ENCODE results near the gene LMF1.

The LMF1 gene

DNA sequence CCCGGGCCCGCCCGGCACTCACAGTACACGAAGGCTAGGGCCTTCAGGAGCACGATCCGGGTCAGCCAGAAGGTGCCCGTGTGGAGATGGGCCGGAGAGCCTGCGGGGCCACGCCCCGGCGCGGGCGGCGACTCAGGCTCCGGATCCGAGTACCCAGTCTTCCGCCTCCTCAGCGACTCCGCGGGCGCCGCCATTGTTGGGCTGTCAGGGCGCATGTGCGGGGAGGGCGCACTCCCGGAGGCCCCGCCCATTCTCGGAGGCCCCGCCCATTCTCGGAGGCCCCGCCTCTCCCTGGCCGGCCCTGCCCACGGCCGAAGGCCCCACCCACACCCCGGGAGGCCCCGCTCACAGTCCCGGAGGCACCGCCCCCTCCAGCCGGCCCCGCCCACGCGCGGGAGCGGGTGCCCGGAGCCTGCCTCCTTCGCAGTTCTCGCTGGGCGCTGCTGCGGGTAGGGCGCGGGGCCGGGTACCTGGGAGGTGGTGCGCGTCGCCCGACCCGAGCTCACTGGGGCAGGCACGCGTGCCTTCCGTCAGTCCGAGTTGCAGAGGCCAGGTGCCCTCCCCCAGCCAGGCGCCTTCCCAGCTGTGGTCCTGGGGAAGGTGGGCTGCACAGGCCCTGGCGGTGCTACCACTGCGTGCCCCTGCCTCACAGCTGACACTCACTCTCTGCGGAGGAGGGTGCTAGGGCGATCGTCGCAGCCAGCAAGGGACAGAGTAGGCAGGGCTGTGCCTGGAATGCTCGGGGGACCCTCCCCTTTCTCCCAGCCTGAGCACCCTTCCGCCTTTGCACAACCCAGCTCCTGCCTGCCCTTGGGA lies at the start of gene LMF1:
TSS of gene LMF1 (minus strand) at position 219 of the 816 bp plus-strand sequence. CDS start at position 215, 4 bp downstream.
- peak; percentile 90 for DNase-seq (ENCODE audit: low spot score)

DNA sequence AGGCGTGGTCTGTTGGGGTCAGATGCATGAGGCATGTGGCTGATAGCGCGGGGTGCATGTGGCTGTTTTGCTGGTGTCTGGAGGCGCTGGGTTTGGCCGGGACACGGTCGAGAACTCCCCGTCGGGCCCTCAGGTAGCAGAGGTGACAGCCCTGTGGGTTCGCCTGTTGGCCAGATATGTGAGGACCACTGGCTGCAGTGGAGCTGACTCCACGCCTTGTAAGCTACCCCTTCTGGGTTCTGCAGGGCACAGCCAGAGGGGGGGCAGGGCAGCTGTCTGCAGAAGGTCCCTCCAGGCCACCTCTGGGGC lies 49.3 kb upstream of the LMF1 start:
- DNase-seq (ENCODE audit: low spot score), result no peak

DNA sequence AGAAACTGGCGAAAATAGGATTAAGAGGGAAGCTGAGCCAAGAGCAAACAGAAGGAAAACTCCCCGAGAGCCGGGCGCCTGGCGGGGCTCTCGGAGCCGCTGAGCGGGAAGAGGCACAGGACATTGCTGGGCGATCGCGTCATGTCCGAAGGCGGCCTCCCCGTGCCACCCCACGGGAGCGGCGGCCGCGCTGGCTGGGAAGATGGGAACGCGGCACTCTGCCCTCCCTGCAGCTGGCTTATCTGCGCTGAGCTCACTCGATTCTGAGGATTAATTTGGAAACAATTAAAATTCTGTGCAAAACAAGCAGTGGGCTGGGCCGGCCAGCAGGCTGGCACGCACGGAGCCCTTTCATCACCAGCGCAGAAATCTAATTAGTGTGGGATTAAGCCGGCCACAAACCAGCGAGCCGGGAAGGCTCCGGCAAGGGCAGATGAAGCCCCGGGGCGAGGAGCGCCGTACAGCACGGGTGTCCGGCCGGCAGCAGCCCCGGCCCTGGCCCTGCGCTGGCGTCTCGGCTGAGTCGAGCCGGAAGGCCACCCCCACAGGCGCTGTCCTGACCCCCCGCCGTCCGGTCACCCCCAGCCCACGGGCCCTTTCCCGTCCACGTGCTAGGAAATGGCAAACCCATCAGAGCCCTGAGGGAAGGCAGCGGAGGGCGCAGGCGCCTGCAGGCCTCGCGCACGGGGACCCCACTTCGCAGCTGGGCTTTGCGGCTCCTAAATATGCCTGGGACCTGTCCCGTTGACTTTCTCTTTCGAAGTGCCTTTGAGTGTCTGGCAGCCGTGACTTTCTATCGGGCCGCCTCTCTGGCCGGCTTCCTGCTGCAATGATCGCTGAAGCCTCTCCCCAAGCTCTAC lies 48.7 kb upstream of the LMF1 start:
- no peak for DNase-seq (ENCODE audit: low spot score)

DNA sequence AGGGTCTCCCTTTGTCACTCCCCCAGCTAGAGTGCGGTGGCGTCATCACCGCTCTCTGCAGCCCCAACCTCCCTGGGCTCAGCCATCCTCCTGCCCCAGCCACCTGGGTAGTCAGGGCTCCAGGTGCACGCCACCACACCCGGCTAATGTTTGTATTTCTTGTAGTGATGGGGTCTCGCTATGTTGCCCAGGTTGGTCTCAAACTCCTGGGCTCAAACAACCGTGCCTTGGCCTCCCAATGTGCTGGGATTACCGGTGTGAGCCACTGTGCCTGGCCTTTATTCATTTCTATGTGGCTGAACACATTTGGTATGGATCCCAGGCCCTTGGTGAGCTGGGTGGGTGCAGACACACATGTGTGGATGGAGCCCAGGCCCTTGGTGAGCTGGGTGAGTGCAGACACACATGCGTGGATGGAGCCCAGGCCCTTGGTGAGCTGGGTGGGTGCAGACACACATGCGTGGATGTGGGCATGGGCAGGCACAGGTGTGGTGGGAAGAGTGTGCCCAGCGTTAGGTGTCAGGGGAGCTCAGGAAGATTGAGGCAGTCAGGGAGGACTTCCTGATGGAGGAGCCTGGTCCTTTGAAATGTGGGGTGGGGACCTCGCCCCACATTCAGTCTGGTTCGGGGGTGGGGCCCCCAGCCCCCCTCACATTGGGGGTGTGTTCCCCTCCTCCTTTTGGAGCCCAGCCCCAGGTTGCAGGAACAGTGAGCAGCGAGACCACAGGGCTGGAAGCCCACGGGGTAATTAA lies 47.8 kb upstream of the LMF1 start:
- DNase-seq (ENCODE audit: low spot score), result no peak

DNA sequence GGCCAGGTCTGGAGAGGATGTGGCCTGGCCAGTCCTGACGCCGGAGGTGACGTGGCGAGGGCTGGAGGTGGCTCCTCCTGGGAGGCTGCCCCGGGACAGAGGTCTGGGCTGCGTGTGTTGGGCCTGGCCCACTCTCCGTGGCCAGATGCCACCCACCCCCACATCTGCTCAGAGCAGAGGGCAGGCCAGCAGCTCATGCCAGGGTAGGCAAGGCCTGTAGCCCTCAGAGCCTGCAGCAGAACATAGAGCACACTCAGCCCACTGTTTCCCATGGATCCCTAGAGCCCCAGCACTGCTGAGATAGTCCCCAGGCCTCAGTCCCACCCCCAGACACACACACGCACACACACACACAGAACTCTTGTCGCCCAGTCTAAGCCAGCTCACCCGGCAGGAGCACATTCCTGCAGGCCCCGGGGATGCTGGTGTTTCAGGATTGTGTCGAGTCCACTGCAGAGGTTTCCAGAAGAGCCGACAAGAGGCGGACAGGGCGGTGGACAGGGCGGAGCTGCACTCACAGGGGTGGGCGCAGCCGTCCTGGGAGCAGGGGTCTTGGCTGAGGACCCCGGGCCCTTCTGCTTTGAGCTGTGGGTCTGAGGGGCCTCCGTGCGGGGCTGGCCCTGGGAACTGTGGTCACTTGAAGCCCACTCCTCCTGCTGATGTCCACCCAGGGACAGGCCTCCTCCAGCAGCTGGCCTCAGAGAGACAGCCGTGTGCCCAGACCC lies 44.1 kb upstream of the LMF1 start:
- no peak for DNase-seq (ENCODE audit: low spot score)

DNA sequence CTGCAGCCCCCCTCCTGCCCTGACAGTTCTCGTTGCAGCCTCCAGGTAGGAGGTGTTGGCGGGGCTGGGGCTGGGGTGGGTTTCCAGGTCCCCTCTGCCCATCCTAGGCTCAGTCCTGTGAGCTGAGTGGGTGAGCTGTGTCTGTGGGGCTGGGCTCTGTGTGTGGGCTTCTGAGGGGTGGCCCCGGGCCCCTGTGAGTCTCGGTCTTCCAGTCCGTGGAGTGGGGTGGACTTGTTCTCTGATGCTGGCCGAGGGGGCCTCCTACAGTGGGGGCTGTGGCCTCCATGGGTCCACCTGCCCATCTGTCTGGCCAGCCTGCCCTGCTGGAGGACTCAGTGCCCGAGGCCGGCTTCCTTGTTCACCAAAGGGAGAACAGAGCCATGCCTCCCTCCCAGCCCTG lies 43.4 kb upstream of the LMF1 start:
- DNase-seq (ENCODE audit: low spot score), result no peak

DNA sequence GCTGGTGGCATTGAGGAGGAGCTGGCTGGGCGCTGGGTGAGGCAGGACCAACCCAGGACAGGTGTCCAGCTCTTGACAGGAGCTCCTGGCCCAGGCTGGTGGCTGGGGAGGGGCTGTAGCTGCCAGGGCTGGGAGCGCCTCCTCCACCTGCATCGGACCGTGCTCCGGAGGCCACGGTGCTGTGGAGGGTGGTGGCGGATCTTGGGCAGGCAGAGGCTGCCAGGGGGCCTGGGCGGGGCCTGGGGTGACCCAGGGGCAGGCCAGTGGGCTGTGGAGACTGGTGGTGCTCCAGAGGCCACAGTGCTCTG lies 42.8 kb upstream of the LMF1 start:
- no peak for DNase-seq (ENCODE audit: low spot score)

DNA sequence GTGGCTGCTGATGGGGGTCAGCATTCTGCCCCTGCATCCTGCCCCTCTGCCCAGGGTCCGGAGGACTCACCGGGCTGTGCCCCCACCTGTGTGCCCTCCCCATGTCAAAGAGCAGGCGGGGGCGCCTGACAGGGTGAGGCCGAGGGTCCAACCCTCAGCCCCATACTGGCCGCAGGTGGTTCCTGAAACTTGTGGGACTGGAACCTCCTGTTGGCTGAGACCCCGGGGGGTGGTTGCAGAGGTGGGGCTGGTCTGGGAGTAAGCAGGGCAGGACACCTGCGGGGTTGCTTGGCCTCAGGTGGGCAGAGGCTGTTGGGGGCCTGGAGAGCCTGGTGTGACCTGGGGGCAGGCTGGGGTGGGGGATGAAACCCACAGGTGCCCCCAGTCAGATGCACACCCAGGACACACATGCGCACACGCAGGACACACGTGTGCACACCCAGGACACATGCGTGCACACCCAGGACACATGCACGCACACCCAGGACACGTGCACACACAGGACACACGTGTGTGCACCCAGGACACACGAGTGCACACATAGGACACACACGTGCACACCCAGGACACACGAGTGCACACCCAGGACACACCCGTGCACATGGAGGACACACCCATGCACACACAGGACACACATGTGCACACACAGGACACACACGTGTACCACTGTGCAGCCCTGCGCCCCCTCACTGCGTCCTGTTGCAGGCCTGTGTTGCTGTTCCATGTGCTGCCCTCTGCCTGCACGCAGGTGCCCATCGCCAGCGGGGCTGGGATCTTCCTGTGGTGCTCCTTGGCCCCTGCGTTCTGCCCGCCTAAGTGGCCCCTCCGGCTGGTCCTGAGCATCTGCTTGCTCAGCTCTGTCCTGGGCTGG lies 42.2 kb upstream of the LMF1 start:
- no peak for DNase-seq (ENCODE audit: low spot score)

DNA sequence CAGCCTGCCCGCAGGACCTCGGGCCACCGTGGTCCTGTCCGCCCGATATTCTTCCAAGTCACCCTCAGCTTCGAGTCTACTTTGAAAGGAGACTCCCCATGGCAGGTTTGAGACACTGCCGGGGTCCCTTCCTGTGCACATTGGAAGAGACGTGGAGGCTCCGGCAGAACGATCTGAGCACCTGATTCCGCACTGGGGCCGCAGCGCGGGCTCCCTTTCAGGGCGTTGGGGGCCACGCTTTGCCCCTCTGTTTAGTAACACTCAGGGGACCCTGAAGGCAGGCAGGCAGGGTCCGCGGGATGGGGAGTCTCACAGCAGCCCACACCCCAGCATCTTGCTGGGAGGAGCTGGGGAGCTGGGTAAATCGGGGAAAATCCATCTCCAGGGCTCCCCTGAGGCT lies 41.4 kb upstream of the LMF1 start:
- DNase-seq (ENCODE audit: low spot score), result no peak

DNA sequence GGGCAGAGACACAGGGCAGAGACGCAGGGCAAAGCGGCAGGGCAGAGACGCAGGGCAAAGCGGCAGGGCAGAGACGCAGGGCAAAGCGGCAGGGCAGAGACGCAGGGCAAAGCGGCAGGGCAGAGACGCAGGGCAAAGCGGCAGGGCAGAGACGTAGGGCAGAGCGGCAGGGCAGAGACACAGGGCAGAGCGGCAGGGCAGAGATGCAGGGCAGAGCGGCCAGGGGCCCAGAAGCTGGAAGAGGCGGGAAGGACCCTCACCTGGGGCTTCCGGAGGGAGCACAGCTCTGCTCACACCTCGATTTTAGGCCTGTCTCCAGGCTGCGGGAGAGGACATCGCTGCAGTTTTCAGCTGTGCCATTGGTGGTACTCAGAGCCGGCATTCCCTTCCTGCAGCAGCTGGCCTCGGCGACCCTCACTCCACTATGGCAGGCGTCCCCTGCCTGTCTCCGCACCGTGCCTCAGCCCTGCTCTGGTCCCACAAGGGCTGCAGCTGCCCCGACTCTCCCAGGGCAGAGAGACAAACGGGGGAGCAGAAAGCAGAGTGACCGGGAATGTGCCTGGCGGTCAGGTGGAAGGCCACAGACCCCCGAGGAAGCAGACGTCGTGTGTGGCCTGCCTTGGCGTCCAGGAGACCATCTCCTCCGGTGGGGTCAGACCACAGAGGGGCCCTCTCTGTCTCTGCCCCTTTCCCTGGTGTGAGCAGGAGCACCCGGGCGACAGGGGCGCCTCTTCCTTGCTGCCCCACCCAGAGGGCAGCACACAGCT lies 40.7 kb upstream of the LMF1 start:
- no peak for DNase-seq (ENCODE audit: low spot score)

DNA sequence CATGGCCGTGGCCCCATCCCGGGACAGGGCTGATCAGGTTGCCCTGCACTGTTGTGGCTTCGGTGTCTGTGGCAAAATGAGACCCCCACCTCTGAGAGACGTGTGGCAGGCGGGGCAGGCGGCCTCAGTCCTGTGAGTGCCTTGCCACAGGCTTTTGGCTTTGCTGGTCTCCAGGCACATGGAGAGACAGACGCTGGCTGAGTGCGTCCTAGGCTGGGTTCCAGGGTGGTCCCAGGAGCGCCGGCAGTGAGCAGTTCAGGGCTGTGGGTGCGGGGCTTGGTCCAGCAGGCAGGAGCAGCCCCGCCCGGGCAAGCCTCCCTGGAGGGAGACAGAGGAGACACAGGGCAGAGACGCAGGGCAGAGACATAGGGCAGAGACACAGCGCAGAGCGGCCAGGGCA lies 40.0 kb upstream of the LMF1 start:
- DNase-seq (ENCODE audit: low spot score), result no peak

DNA sequence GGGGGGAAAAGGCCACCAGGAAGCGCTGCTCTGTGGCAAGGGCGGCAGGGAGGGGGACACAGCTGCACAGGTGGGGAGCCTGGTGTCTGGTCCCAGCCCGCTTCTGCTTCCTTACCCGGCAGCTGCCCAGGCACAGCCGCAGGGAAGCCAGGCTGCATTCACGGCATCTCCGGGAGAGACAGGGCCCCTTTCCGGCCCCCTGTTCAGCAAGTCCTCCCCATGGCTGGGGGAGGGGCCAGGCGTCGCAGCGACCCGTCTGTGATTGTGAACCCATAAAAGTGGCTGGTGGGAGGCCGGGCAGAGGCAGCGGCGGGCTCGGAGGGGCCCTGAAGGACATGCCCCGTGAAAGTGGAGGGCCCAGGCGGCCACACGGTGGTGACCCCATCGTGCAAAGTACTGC lies 39.5 kb upstream of the LMF1 start:
- no peak for DNase-seq (ENCODE audit: low spot score)

DNA sequence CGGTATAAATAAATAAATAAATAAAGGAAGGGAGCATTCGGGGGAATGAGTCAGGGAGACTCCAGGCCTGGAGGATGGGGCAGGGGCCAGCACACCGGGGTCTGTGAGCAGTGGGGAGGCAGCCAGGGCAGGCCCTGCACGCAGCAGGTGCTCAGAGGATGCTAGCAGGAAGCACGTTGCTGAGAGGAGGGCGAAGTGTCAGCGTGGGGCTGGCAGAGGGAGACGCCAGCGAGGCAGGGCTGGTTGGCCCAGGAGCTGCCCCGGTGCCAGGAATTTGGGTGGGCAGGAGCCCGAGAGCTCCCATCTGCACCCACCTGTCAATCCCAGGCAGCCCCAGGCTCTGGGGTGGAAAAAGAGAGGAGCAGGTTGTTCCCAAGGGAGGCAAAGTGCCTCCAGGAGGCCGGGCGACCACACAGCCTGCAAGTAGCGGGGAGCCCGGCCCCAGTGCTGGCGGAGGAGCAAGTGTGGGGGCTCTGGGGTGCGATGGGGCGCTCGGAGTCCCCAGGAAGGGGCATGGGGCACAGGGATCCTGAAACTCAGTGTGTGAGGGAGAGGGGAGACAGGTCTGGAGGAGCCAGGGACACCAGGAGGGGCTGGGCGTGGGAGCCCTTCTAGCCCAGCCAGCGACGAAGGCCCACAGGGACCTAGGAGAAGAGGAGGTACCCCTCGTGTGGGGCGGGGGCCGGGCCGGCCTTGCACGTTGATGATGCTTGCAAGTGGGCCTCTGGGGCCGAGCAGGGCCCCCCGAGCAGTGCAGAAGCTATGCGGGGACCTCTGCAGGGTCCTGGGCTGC lies 38.8 kb upstream of the LMF1 start:
- DNase-seq (ENCODE audit: low spot score), result no peak

DNA sequence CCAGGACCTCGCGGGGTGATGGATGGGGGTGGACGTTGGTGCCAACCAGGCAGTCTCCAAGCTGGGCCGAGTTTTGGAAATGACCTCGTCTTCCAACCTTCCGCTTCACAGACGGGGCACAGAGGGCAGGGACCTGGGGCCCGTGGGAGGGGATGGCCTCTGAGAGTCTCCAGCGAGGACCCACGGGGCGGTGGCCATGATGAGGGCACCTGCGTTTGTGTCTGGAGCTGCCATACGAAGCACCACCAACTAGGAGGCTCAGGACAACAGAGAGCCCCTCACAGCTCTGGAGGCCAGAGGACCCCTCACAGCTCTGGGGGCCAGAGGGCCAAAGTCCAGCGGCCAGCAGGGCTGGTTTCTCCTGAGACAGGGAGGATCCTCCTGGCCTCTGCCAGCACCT lies 37.3 kb upstream of the LMF1 start:
- no peak for DNase-seq (ENCODE audit: low spot score)

DNA sequence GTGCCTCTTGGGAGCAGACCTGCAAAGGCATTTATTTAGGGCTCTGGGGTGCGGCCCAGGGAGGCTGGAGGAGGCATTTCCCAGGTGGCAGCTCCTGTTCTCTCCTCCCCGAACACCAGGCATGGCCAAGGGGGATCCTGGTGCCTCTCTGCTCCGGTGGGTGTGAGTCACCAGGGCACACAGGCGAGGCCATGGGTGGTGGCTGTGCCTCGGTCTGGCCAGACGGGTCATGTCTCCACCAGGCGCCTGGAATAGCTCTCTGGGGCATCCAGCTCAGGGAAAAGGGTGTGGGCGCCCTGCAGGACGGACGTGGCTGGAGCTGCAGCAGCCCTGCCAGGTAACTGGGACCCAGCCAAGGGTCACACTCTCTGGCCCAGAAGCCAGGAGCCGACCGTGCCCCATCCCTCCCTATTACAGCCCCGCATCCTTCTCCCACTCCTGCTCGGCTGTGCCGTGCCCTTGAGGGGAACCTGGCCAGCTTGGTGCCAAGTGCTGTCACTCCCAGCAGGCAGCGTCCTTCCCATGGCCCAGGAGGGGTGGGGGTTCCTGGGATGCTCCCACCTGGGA lies 36.6 kb upstream of the LMF1 start:
- DNase-seq (ENCODE audit: low spot score), result no peak

DNA sequence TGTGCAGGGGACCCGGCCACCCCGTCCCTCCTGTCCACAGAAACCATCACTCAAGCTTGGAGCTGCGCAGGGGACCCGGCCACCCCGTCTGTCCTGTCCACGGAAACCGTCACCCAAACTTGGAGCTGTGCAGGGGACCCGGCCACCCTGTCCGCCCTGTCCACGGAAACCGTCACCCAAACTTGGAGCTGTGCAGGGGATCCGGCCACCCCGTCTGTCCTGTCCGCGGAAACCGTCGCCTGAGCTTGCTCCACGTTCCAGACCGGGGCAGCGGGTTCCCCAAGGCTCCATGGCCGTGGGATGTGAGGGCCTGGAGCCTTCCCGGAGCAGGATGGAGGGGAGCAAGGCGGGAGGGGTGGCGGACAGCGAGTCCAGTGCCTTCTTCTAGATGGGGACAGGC lies 36.0 kb upstream of the LMF1 start:
- no peak for DNase-seq (ENCODE audit: low spot score)

DNA sequence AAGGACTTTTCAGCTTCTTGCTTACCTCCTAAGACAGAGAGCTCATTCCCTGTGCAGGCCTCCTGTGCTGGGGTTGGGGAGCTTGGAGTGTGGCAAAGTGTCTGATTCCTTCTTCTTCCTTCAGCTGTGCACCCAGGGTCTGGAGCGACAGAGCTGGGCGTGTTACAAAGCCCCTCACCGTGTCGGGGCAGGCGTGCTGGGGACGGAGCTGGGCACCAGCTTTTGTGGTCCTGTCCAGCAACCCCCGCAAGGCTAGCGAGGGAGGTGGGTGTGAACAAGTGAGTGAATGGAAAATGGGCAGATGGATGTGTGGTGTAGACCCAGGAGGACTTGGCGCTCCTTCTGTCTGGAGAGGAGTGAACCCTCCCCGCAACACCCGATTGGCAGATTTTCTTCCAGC lies 34.5 kb upstream of the LMF1 start:
- DNase-seq (ENCODE audit: low spot score), result no peak

DNA sequence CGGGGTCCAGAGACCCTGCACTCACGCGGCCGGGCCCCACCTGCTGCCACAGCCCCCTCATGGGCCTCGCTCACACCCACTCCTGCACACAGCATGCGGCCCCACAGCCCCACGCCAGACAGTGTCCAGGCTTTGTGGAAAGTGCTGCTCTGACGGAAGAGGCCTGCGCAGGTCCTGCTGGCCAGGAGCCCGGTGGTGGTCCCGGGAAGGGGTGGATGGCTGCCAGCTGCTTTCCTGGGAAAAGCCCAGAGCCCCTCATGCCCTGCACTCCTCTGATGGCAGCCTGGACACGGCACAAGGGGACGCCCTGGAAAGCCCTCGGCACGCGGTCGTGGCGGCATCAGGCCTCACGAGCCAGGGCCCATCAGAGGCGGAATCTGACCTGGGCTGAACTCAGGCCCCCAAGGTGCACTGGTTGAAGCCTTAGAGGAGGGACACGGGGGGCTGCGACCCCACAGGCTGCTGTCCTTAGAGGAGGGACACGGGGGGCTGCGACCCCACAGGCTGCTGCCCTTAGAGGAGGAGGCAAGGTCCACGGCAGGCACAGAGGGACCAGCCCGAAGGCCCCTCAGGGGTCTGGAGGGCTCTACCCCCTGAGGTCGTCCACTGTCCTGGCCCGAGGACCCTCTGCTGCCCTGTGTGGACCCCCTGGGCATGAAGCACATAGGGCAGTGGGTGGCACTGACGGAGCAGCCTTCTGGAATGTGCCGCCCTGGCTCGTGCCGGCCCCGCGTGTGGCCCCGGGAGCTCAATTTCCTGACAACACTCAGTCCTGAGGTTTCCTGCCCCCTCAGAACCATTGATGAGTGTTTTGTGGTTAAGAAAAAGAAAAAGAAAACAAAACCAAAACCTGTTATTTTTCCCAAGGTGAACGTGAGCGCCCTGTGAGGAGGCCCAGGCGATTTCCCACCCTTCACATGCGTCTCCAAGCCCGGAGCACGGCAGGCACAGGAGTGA lies 32.9 kb upstream of the LMF1 start:
- no peak for DNase-seq (ENCODE audit: low spot score)

Measured in RKO (cell line).